ENCODE results near the gene SVIL.

The SVIL gene

GRCh38 chr10:29529146-29529545 lies 105.6 kb downstream of the SVIL start:
- TF ChIP-seq CTCF (IDR thresholded peaks at IDR 0.05), result no peak

GRCh38 chr10:29525762-29526161 lies 109.0 kb downstream of the SVIL start:
- no peak for TF ChIP-seq CTCF (IDR thresholded peaks at IDR 0.05)

DNA sequence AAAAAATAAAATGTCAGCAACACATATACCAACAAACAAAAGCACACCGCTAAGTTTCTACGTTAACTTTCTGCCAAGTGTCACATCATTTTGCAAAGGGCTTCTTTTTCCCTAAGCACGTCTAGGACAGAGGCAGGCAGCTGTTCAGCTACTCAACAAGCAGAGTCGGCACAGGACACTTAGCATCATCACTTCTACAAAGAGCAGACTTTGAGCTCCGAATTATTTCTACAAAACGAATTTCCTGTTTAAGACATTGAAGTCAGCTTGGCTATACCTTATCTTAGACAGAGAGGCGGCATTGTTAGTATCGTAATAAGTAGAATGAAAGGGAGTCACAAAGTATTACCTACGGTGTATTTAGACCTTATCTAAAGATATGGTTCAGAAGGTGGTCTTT lies 110.1 kb downstream of the SVIL start:
- no peak for TF ChIP-seq CTCF (IDR thresholded peaks at IDR 0.05)

GRCh38 chr10:29524294-29524693 lies 110.5 kb downstream of the SVIL start:
- TF ChIP-seq CTCF (IDR thresholded peaks at IDR 0.05), result no peak

DNA sequence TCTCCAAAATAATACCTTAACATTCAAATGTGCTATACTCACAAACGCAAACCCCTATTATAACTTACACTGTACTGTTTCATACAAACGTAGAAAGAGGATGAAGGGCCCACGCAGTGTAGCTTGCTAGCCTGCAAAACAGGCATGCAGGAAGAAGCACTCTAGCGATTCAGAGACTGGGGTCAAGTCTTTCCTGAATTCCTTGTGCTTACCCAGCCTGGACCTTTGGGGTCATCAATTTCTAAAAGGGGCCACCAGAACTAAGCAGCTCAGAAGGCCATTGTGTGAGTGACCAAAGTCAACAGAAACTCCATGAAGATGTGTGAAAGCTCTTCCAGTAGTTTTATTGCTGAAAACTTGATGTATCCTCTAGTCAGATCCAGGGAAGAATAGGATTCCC lies 111.9 kb downstream of the SVIL start:
- no peak for TF ChIP-seq CTCF (IDR thresholded peaks at IDR 0.05)

DNA sequence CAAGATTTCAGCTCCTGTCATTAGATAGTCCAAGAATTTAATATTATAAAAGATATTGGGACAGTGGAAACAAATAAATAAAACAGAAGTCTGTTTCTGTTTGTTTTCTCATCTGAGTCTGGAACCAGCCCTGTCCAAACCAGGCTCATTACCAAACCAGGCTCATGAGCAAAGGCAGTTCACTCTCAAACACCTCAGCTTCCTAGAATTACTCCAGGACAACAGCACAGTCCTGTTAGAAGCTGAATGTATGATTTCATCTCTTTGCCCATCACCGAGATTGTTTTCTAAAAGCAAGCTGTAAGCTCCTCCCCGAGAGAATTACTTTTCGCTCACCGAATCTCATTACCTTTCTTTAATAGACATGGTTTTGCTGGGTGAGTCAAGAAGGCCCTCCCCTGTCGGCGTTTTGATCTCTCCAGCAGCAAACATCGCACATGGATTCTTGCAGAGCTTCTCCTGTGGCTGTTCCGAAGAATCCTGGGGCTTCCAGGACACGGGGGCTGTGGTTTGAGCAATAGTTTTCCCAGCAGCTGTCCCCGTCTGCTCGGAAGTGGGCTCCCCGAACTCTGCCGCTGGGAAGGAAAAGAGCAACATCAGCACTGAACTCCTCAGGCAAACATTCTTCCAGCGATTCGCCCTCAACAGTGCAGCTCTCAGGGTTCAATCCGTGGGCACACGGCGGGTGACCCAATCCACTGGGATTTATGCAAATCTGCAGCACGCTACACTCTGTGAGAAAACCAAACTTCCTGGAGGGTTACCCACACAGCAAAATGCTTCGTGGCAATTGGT lies 112.5 kb downstream of the SVIL start:
- no peak for TF ChIP-seq CTCF (IDR thresholded peaks at IDR 0.05)

DNA sequence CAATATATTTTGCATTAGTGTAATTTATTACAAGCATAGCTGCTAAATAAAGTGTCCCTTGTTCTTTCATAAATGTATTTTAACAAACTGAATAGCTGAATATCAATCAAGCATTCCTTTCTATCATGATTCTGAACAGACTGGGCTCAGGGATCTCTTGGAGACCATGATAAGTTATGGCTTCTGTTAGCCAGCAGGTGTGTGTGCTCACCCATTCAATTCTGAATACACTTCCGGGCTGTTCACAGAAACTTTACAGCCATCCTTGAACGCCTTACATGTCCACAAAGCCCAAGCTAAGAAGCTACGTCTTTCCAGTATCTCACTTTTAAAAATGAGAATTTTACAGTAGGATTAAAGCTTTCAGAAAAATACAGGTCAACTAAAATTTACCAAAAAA lies 115.1 kb downstream of the SVIL start:
- TF ChIP-seq CTCF (IDR thresholded peaks at IDR 0.05), result no peak
